ENCODE data around the gene ATP6V1F.

Gene ATP6V1F

GRCh38 chr7:128835790-128836641 lies 26.6 kb upstream of the ATP6V1F start:
- peak; percentile 52 for DNase-seq

- DNase-seq: no peak
Observed at GRCh38 chr7:128836729-128837348, 25.8 kb upstream of the ATP6V1F start.

- DNase-seq: no peak
Observed at GRCh38 chr7:128837521-128837921, 25.1 kb upstream of the ATP6V1F start.

GRCh38 chr7:128838109-128838779 lies 24.4 kb upstream of the ATP6V1F start:
- DNase-seq: no peak

GRCh38 chr7:128838981-128839731 lies 23.5 kb upstream of the ATP6V1F start:
- no peak for DNase-seq

- no peak for DNase-seq
Observed at GRCh38 chr7:128839751-128840177, 22.9 kb upstream of the ATP6V1F start.

- no peak for DNase-seq
Observed at GRCh38 chr7:128840326-128841170, 22.1 kb upstream of the ATP6V1F start.

- no peak for DNase-seq
Observed at GRCh38 chr7:128841171-128841690, 21.4 kb upstream of the ATP6V1F start.

GRCh38 chr7:128841921-128842673 lies 20.6 kb upstream of the ATP6V1F start:
- DNase-seq: peak; percentile 42

- no peak for DNase-seq
Observed at GRCh38 chr7:128842674-128843641, 19.7 kb upstream of the ATP6V1F start.

- no peak for DNase-seq
Observed at GRCh38 chr7:128843938-128844621, 18.6 kb upstream of the ATP6V1F start.

GRCh38 chr7:128844777-128845311 lies 17.8 kb upstream of the ATP6V1F start:
- no peak for DNase-seq

GRCh38 chr7:128845475-128845874 lies 17.2 kb upstream of the ATP6V1F start:
- DNase-seq: no peak

GRCh38 chr7:128845987-128846386 lies 16.7 kb upstream of the ATP6V1F start:
- no peak for DNase-seq

- no peak for DNase-seq
Observed at GRCh38 chr7:128846781-128847444, 15.7 kb upstream of the ATP6V1F start.

GRCh38 chr7:128847721-128848211 lies 14.9 kb upstream of the ATP6V1F start:
- no peak for DNase-seq

- no peak for DNase-seq
Observed at GRCh38 chr7:128848289-128849155, 14.1 kb upstream of the ATP6V1F start.
